ENCODE results near the gene SYNE2. TPM values are rescaled to one million over a fixed set of nuclear protein-coding genes. Genes with fewer than 3 reads are reported as not detected.
A peak's percentile ranks its signal among the peaks of the same experiment; 100 is the strongest.
"Not testable (repeated sequence)": the region's sequence is repeated elsewhere in the genome, so short reads cannot be mapped to it uniquely, and the experiment has no call there.

Gene SYNE2
- total RNA-seq, 2 donors from 2014 or later: 48.5 to 66.9 TPM

- Mint-ChIP-seq H3K9me3 (no peaks in the 10 kb centered on the region), H3K27me3 (no peaks in the 10 kb centered on the region), H3K36me3 (ENCODE audit: low read depth) (peaks cover 86% of the 10 kb centered on the region), H3K4me3 (no peak overlapping the region), H3K27ac (no peak overlapping the region), H3K4me1 (no peaks in the 10 kb centered on the region)
- ATAC-seq (replicated peaks): no peak
Measured at GRCh38 chr14:64092940-64093339, 240.1 kb downstream of the SYNE2 start.

- no peak overlapping the region for H3K27ac Mint-ChIP-seq
- H3K36me3 Mint-ChIP-seq (ENCODE audit: low read depth): peaks cover 90% of the 10 kb centered on the region
- no peak overlapping the region for H3K4me3 Mint-ChIP-seq
- ATAC-seq (replicated peaks): peak; percentile 31
- no peaks in the 10 kb centered on the region for H3K9me3 Mint-ChIP-seq
- H3K27me3 Mint-ChIP-seq: no peaks in the 10 kb centered on the region
- no peaks in the 10 kb centered on the region for H3K4me1 Mint-ChIP-seq
Measured at GRCh38 chr14:64095620-64096019, 242.8 kb downstream of the SYNE2 start.

- no peak for ATAC-seq (replicated peaks)
- H3K27ac Mint-ChIP-seq: peak overlapping the region; percentile 24
- H3K4me1 Mint-ChIP-seq: no peaks in the 10 kb centered on the region
- peaks cover 90% of the 10 kb centered on the region for H3K36me3 Mint-ChIP-seq (ENCODE audit: low read depth)
- H3K9me3 Mint-ChIP-seq: no peaks in the 10 kb centered on the region
- no peaks in the 10 kb centered on the region for H3K27me3 Mint-ChIP-seq
- no peak overlapping the region for H3K4me3 Mint-ChIP-seq
Measured at GRCh38 chr14:64098120-64098519, 245.3 kb downstream of the SYNE2 start.

GRCh38 chr14:64107438-64107837 lies 254.6 kb downstream of the SYNE2 start:
- no peaks in the 10 kb centered on the region for H3K9me3 Mint-ChIP-seq
- H3K4me1 Mint-ChIP-seq: no peaks in the 10 kb centered on the region
- H3K36me3 Mint-ChIP-seq (ENCODE audit: low read depth): peaks cover 87% of the 10 kb centered on the region
- H3K4me3 Mint-ChIP-seq: no peak overlapping the region
- no peak for ATAC-seq (replicated peaks)
- H3K27me3 Mint-ChIP-seq: no peaks in the 10 kb centered on the region
- H3K27ac Mint-ChIP-seq: no peak overlapping the region

GRCh38 chr14:64109819-64110554 lies 257.2 kb downstream of the SYNE2 start:
- no peaks in the 10 kb centered on the region for H3K9me3 Mint-ChIP-seq
- no peak overlapping the region for H3K4me3 Mint-ChIP-seq
- no peaks in the 10 kb centered on the region for H3K27me3 Mint-ChIP-seq
- H3K4me1 Mint-ChIP-seq: no peaks in the 10 kb centered on the region
- H3K36me3 Mint-ChIP-seq (ENCODE audit: low read depth): peaks cover 85% of the 10 kb centered on the region
- no peak for ATAC-seq (replicated peaks)
- no peak overlapping the region for H3K27ac Mint-ChIP-seq

- no peaks in the 10 kb centered on the region for H3K4me1 Mint-ChIP-seq
- H3K36me3 Mint-ChIP-seq (ENCODE audit: low read depth): peaks cover 82% of the 10 kb centered on the region
- H3K4me3 Mint-ChIP-seq: no peak overlapping the region
- ATAC-seq (replicated peaks): no peak
- peak overlapping the region; percentile 37 for H3K27ac Mint-ChIP-seq
- no peaks in the 10 kb centered on the region for H3K27me3 Mint-ChIP-seq
- no peaks in the 10 kb centered on the region for H3K9me3 Mint-ChIP-seq
Measured at GRCh38 chr14:64110802-64111201, 258.0 kb downstream of the SYNE2 start.

GRCh38 chr14:64112867-64113678 lies 260.3 kb downstream of the SYNE2 start:
- Mint-ChIP-seq H3K27ac (no peak overlapping the region), H3K27me3 (no peaks in the 10 kb centered on the region), H3K4me1 (no peaks in the 10 kb centered on the region), H3K4me3 (no peak overlapping the region), H3K36me3 (ENCODE audit: low read depth) (peaks cover 86% of the 10 kb centered on the region), H3K9me3 (no peaks in the 10 kb centered on the region)
- ATAC-seq (replicated peaks): no peak

GRCh38 chr14:64114166-64114565 lies 261.4 kb downstream of the SYNE2 start:
- peaks cover 88% of the 10 kb centered on the region for H3K36me3 Mint-ChIP-seq (ENCODE audit: low read depth)
- H3K4me3 Mint-ChIP-seq: no peak overlapping the region
- H3K4me1 Mint-ChIP-seq: no peaks in the 10 kb centered on the region
- no peaks in the 10 kb centered on the region for H3K9me3 Mint-ChIP-seq
- ATAC-seq (replicated peaks): no peak
- H3K27me3 Mint-ChIP-seq: no peaks in the 10 kb centered on the region
- H3K27ac Mint-ChIP-seq: no peak overlapping the region

- Mint-ChIP-seq H3K9me3 (no peaks in the 10 kb centered on the region), H3K4me3 (no peak overlapping the region), H3K4me1 (no peaks in the 10 kb centered on the region), H3K36me3 (ENCODE audit: low read depth) (peaks cover 88% of the 10 kb centered on the region), H3K27me3 (no peaks in the 10 kb centered on the region), H3K27ac (peak overlapping the region; percentile 55)
- no peak for ATAC-seq (replicated peaks)
Measured at GRCh38 chr14:64114796-64115195, 262.0 kb downstream of the SYNE2 start.

GRCh38 chr14:64115401-64115800 lies 262.6 kb downstream of the SYNE2 start:
- ATAC-seq (replicated peaks): no peak
- H3K9me3 Mint-ChIP-seq: no peaks in the 10 kb centered on the region
- H3K27ac Mint-ChIP-seq: peak overlapping the region; percentile 55
- no peak overlapping the region for H3K4me3 Mint-ChIP-seq
- peaks cover 88% of the 10 kb centered on the region for H3K36me3 Mint-ChIP-seq (ENCODE audit: low read depth)
- no peaks in the 10 kb centered on the region for H3K27me3 Mint-ChIP-seq
- no peaks in the 10 kb centered on the region for H3K4me1 Mint-ChIP-seq

GRCh38 chr14:64117671-64118402 lies 265.0 kb downstream of the SYNE2 start:
- Mint-ChIP-seq H3K27me3 (no peaks in the 10 kb centered on the region), H3K4me1 (no peaks in the 10 kb centered on the region), H3K36me3 (ENCODE audit: low read depth) (peaks cover 88% of the 10 kb centered on the region), H3K4me3 (no peak overlapping the region), H3K27ac (no peak overlapping the region), H3K9me3 (no peaks in the 10 kb centered on the region)
- ATAC-seq (replicated peaks): no peak

GRCh38 chr14:64118403-64118742 lies 265.6 kb downstream of the SYNE2 start:
- not testable (repeated sequence) for H3K27ac Mint-ChIP-seq; H3K27me3 Mint-ChIP-seq; H3K4me1 Mint-ChIP-seq; H3K9me3 Mint-ChIP-seq; ATAC-seq (replicated peaks); H3K4me3 Mint-ChIP-seq
- peaks cover 88% of the 10 kb centered on the region for H3K36me3 Mint-ChIP-seq (ENCODE audit: low read depth)

- Mint-ChIP-seq H3K4me1 (peaks cover 6% of the 10 kb centered on the region), H3K4me3 (no peak overlapping the region), H3K27me3 (no peaks in the 10 kb centered on the region), H3K27ac (peak overlapping the region; percentile 27), H3K36me3 (ENCODE audit: low read depth) (peaks cover 88% of the 10 kb centered on the region), H3K9me3 (no peaks in the 10 kb centered on the region)
- no peak for ATAC-seq (replicated peaks)
Measured at GRCh38 chr14:64118892-64119291, 266.1 kb downstream of the SYNE2 start.

- H3K27me3 Mint-ChIP-seq: no peaks in the 10 kb centered on the region
- peak overlapping the region; percentile 27 for H3K27ac Mint-ChIP-seq
- H3K4me1 Mint-ChIP-seq: peaks cover 6% of the 10 kb centered on the region
- H3K36me3 Mint-ChIP-seq (ENCODE audit: low read depth): peaks cover 86% of the 10 kb centered on the region
- H3K9me3 Mint-ChIP-seq: no peaks in the 10 kb centered on the region
- ATAC-seq (replicated peaks): peak; percentile 69
- H3K4me3 Mint-ChIP-seq: no peak overlapping the region
Measured at GRCh38 chr14:64119500-64119899, 266.7 kb downstream of the SYNE2 start.

Data from activated T-helper 17 cell treated with anti-CD3 and anti-CD28 coated beads, Interleukin-2, amount 50 U/mL, for 72 hours (primary cell).